Endometrium (tissue), 2 donors: Measurements from ENCODE around the gene SNUPN.
"Not testable (repeated sequence)": the region's sequence is repeated elsewhere in the genome, so short reads cannot be mapped to it uniquely, and the experiment has no call there.

ENCODE experiments used
- FAIRE-seq: peaks from 2 replicates; lab custom pipeline; 2012; peaks lifted over from hg19 to GRCh38; lab: Jason Lieb, UNC
- donor health status: control.
- donor health status: control.

SNUPN gene

DNA sequence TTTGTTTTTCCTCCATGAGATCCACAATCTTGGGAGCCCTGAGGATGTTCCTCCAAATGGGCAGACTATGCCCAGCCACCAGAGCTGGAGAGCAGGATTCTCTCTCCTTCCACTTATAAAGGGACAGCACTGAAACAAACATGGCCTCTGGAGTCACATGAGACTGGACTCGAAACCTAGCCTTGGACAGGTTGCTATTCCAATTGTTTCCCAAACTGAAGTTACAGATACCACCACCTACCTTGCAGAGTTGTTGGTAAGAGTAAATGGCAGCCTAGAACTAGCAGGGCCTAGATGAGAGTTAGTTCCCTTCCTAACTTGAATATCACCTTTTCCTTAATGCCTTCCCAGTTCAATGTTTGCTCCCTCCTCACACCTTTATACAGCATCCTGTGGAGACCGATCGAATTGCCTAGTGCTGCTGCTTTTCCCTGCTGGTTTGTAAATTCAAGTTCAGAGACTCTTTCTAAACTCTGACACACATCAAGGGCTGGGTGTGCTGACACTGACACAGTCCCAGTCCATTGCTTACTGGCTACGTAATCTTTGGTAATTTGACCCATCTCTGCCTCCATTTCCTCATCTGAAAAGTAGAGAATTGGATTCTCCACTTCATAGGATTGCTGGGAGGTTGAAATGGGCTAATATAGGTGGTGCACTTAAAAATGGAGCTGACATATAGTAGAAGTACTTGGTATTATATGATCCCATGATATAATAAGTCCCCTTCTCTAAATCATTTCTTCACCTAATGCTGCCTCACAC is 11.9 kb upstream of the SNUPN start:
- no peak for FAIRE-seq

DNA sequence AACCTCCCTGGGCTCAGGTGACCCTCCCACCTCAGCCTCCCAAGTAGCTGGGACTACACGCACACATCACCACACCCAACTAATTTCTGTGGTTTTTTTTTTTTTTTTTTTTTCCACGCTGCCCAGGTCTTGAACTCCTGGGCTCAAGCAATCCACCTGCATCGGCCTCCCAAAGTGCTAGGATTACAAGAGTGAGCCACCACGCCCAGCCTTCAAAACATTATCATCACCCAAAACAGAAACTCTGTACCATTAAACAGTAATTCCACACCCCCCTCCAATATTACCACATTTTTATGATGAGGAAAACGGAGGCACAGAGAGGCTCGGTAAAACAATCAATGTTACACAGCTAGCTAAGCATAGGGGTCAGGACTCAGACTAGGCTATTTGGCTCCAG is 10.5 kb upstream of the SNUPN start:
- FAIRE-seq, result no peak

DNA sequence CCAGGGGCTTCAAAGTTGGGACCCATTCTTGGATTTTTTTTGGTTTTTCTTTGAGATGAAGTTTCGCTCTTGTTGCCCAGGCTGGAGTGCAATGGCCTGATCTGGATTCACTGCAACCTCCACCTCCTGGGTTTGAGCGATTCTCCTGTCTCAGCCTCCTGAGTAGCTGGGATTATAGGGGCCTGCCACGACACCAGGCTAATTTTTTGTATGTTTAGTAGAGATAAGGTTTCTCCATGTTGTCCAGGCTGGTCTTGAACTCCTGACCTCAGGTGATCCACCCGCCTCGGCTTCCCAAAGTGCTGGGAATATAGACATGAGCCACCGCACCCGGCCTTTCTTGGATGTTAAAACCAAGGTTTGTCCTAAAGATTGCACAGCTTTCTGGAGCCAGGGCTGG is 8.4 kb upstream of the SNUPN start:
- FAIRE-seq, result not testable (repeated sequence)

DNA sequence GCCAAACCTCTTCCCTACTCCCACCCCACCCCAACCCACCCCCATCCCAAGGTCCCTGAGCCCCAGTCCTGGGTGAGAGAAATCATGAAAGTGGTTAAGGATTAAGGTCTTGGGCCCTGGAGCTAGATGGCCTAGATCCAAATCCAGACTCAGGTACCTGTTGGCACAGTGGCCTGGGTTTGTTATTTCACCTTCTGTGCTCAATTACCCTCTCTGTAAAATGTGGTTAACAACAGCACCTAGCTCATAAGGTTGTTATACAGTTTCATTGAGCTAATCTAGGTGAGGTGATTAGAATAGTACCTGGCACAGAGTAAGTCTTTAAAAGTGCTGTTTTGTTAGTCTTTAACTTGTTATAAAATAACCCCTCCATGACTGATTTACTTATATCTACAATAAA is 6.4 kb upstream of the SNUPN start:
- FAIRE-seq, result no peak

DNA sequence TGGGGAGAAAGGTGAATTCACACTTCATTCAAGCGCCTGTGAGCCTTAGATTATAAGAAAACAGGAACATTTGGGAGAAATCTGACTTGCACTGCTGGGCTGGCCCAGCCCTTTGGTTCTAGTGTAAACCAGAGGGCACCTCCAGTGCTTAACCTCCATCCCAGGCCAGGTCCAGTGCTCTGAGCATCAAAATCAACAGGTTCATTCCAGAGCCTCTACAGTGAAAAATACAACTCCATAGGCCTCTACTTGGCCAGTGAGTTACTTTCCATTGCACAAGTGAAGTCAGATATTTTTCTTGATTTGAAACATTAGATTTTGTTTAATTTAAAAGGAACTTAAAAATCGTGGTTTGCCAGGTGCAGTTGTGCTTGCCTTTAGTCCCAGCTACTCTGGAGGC is 3.0 kb downstream of the SNUPN start:
- no peak for FAIRE-seq

DNA sequence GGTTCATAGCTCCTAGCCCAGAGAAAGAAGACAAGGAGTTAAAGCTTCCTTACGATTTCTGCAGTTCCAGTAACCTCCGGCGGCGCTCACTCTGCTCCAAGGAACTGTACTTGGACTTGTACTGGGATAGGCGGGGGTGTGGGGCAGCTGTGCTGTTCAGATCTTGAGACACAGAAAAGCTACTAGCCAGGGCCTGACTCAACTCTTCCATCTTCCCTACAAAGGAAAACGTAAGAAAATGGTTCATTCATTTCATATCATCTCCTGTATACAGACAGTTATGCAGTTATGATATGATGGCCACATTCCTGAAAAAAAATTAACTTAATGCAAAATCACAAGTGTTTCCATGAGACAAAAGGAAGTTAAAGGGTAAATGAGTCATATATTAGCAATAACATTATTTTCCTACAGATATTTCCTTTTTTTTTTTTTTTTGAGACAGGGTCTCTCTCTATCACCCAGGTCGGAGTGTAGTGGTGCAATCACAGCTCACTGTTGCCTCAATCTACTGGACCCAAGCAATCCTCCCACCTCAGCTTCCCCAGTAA is 4.6 kb downstream of the SNUPN start:
- FAIRE-seq, result no peak

DNA sequence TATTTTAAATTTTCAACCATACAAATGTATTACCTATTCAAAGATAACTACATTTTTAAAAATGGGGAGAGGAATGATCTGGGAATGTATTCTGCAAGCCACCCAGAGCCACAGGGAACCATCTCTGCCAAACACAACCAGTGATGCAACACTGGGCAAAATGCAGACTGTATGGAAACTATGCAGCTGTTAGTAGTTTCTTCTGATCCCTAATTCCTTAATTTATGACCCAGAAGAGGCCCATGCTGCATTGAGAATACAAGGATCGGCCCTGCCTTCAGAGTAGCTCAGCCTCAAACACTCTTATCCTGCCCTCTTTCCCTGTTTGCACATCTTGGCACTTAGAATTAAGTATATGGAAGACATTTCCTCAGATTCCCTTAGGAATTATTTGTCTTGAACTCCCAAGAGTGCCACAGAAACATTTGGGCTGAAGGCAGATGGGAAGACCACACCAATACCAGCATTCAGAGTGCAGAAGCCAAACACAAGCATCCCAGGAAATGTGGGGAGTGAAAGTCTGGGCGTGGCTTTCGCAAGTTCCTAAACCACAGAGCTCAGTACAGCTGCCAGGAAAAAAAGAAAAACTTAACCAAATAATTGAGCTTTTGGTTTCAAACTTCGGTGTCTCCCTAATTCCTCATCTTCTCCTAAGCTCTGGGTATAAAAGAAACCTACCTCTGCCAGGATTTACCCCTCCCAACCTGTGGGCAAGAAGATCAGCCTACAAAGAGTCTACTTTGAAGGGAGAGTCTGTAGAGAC is 5.3 kb downstream of the SNUPN start:
- peak; percentile 15 for FAIRE-seq

DNA sequence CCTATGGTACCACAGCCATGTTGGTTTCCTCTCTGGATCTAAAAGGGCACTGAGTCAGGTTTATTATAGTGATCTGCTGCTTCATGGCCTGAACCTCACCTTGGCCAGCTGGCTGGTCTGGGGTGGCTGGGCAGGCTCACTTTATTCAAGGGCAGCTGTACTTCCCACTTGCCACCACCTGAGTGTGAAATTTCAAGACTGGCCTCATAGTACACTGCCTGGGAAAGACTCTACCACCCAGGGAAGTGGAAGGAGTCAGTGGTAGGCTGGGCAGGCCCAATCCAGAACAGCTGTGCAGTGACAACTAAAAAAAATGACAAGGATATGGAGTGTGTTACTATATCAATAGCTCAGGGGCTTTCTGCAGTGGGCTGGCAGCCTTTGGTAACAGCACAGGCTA is 8.8 kb downstream of the SNUPN start:
- FAIRE-seq, result no peak

DNA sequence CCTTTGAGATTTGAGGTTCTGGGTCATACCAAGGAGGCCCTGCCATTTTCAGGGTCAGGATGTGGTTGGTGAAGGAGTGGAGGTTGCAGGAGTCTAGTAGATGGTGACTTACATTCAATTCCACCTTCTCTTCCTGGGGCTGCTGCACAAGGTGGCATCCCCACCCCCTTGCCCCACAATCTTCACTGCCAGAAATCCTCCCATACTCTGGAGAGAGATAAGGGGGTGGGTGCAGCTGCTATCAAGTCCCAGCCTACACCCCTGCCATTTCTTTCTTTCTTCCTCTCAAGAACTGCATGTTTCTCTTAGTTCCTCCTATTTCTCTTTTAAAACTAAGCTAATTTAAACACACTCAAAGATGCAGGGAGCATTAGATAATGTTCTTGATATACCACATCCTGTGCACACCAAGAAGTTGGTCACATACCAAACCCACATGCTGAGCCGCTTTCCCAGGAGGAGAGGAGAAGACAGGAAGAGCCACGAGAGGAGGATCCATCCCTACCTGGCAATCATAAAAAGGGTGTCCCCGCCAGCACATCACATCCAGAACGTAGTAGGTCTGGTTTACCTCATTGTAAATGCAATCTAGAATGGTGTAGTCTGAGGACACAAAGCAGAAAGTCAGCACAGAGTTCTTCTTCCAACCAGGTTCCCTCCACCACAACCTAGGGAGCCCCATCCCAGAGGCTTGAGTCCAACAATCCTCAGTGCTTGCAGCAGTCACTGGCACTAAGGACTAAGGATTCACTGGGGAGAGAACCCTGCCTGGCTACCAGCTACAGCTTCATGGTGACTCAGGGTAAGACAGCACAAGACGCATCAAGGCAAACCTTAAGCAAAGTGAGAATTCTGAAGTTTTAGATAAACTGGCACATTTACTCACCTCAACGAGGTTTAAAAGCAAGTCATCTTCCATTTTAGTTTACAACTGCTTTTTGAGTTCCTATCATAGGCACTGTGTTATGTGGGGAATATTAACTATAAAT is 18.5 kb downstream of the SNUPN start:
- FAIRE-seq, result no peak

DNA sequence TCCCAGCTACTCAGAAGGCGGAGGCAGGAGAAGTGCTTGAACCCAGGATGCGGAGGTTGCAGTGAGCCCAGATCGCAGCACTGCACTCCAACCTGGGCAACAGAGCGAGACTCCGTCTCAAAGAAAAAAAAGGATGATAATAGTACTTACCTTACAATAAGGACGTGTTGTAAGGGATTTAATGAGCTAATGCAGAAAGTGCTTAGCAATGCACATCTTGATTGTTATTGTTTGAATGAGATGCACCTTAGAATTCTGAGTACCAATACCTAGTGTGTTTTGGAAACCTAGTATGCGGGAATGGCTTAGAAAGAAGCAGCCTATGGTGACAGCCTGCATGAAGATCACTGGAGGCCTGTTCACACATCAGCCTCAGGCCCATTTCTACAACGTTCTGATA is 19.5 kb downstream of the SNUPN start:
- no peak for FAIRE-seq

DNA sequence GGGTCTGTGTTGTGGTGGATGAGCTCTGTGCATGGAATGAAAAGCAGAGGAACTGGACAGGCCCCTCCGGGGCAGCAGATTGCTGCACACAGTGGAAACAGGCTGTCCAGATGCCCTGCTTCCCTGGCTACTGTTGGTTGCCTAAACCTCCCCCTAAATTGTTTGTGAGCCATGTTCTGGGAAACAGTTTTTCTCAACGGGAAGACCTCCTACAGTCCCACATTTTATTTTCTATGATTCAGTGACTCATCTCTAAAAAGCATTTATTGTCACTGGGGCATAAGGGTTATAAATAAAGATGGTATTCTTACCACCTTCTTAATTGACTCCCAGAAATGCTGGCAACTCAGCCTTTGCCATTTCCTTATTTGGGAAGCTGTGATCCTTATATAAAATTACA is 26.1 kb downstream of the SNUPN start:
- FAIRE-seq, result peak; percentile 18

DNA sequence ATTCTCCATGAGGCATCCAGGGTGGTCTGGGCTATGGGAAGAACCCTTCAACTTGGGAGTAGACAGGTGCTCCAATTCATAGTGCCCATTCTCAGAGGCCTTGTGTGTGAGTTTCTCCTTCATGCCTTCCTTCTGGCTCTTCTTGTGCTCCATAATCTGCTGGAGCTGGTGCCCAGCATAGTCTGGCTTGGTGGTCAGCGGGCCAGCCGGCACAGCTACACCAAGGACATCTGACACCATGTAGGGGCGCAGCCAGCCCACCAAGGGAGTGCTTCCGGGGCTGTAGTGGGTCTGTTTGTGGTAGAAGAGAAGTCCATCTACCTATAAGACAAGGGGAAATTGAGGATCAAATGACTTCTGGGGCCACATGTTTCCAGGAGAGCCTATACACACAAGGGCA is 27.2 kb downstream of the SNUPN start:
- no peak for FAIRE-seq

DNA sequence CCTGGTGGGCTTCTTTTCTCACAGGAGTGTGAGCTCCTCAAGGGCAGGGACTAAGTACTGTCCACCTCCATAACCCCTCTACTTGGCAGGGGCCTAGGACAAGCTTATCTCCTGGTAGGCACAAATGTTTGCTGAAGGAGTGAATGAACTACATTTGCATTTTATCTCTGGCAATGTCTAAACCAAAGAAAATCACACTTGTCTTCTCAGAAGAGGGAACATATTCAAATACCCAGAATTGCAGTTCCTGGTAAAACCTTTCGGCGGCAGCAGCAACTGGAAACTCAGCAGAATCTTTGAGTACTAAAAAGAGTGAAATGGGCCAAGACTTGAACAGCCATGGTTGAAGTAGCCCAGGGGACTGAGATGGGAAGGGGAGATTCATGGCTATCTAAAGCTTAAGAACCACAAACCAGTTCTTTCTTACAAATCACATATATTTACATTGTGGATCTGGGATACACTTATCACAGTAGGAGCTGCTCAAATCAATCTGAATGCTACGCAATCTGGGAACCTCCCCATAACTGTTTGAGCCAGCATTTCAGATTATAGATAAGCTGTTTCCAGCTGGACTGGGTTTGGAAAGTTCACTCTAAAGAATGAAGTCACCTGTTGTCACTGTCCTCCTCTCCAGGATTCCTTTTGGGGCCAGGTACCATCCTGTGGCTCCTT is 27.7 kb downstream of the SNUPN start:
- no peak for FAIRE-seq

DNA sequence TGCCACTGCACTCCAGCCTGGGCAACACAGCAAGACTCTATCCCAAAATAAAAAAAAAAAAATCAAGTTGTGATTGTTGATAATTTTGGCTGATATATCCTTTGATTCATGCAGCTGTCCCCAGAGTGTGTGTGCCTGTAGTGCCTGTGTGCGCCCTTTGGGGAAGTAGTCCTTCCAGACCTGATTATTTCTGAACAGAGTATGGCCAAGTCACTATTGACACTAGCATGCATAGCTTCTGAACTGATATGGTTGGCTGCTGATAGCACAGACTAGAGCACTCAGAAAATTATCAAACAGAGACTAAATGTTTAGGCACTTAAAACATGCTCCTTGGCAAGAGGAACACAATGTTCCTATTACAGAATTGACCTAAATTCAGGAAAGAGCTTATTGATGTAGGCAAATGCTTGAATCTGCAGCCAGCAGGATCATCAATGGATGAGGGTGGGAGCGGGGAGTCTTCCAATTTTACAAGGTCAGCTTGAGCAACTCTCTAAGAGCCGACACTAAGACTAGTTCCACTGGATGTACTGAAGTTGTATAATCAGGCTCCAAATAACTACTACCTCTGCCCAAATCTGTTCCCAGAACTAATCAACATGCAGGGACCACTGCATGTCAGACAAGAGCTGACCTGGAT is 28.7 kb downstream of the SNUPN start:
- no peak for FAIRE-seq

DNA sequence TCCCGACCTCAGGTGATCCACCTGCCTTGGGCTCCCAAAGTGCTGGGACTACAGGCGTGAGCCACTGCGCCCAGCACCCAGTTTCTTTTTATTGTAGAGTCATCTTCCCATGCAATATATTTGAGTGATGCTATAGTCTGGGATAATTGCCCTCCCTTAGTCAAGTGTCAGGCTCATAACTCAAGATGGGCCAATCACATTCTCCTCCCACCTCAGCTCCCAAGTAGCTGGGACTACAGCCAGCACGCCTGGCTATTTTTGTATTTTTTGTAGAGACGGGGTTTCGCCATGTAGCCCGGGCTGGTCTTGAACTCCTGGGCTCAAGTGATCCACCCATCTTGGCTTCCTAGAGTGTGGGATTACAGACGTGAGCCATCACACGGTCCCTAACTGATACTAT is 31.2 kb downstream of the SNUPN start:
- no peak for FAIRE-seq

DNA sequence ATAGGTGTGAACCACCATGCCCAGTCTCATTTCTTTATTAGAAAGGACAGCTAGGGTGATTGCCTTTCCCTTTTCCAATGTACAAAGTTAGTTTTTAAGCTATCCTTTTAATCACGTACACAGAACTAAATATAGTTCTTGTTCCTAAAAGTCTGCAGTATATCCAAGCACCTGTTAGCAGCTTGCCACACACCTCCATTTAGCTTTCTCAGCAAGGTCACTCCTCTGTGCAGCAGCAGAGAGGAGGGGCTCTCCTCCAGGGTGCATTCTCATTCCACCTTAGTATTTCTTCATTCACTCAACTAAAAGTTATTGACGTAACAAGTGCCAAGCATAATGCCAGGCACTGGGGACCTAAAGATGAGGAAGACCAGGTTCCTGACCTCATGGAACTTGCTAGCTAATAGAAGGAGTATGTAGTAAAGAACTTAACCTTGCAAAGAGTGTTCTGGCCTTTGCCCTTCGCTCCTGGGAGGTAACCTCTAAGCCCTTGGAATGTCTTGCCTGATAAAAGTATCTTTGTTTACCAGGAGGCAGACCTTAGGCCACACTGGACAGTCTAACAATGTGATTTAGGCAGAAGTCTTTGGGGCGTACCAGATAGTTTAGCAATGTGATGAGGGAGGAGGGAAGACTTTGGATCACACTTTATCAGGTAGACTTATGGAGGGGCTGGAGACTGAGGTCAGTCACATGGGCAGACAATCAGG is 33.7 kb downstream of the SNUPN start:
- no peak for FAIRE-seq

DNA sequence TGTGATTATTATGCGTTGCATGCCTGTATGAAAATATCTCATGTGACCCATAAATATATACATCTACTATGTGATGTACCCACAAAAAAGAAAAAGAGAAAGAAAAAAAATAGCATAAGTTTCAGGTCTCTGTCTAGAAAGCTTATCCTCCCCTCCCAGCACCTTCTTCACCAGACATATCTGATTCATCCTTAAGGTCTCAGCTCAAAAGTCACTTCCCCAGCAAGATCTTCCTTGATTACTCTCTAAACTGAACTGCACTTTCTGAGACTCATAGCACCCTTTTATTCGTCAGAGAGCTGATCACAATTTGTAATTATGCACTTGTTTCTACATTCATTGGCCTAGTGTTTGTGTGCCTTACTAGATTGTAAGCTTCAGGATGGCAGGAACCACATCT is 35.3 kb downstream of the SNUPN start:
- FAIRE-seq, result no peak

DNA sequence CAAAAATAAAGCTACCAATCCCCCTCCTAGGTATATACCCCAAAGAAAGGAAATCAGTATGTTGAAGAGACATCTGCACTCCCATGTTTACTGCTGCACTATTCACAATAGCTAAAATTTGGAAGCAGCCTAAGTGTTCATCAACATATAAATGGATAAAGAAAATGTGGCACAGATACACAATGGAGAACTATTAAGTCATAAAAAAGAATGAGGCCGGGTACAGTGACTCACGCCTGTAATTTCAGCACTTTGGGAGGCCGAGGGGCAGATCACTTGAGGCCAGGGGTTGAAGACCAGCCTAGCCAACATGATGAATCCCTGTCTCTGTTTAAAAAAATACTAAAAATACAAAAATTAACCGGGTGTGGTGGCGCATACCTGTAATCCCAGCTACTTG is 36.5 kb downstream of the SNUPN start:
- FAIRE-seq, result no peak

DNA sequence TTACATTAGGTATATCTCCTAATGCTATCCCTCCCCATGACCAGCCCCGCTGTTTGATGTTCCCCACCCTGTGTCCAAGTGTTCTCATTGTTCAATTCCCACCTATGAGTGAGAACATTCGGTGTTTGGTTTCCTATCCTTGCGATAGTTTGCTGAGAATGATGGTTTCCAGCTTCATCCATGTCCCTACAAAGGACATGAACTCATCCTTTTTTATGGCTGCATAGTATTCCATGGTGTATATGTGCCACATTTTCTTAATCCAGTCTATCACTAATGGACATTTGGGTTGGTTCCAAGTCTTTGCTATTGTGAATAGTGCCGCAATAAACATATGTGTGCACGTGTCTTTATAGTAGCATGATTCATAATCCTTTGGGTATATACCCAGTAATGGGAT is 39.1 kb downstream of the SNUPN start:
- FAIRE-seq, result not testable (repeated sequence)

DNA sequence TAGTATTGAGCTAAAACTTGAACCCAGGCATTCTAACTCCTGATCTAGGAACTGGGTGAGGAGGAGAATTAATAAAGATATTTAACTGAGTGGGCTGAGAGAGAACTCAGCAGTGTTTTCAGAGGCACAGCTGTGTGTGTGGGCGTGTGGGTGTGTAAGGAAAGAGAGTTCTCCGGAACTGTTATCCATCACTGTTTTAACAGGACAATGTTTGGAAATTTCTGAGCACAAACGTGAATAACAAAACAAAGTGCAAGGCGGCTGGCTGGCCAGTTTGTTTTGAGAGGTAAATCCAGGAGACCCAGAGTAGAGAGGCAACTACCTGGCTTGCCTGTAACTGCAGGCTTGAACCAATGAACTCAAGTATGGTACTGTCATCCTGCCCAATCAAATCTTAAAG is 41.4 kb downstream of the SNUPN start:
- FAIRE-seq, result no peak

DNA sequence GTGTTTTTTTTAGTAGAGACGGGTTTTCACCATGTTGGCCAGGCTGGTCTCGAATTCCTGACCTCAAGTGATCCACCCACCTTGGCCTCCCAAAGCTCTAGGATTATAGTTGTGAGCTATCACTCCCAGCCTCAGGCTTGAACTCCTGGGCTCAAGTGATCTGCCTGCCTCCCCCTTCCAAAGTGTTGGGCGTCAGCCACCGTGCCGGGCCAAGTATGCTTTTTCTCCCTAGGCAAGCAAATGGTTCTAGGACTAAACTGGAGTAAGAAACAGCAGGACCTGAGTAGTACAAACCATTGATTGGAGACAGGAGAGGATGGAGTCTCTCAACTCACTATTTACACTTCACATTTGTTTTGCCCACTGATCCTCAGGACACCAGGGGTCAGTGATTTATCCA is 41.8 kb downstream of the SNUPN start:
- FAIRE-seq, result no peak
